Loucy (cell line): ENCODE results near the gene INPP4A.

Source experiments
- H2AFZ ChIP-seq: fragments of 200-600 bp; sonication (generic); 2 replicates; pipeline ENCODE4 v1.6.0; 2016; ENCODE audit warnings: antibody characterized with exemption, mild to moderate bottlenecking, low read length, moderate library complexity
- H3F3A ChIP-seq: fragments of 200-600 bp; 2 replicates; pipeline ENCODE4 v1.6.0; 2016; ENCODE audit warnings: antibody characterized with exemption, low read depth, mild to moderate bottlenecking
- H3K27me3 ChIP-seq: fragments of 200-600 bp; sonication (generic); 2 replicates; pipeline ENCODE4 v1.6.1; 2014; ENCODE audit warnings: low read length, mild to moderate bottlenecking; ENCODE audit not compliant: insufficient read depth, poor library complexity, severe bottlenecking
- H3K36me3 ChIP-seq: fragments of 200-600 bp; sonication (generic); 2 replicates; pipeline ENCODE4 v1.6.1; 2016; ENCODE audit warnings: low read length; ENCODE audit not compliant: insufficient read depth
- H3K4me1 ChIP-seq: fragments of 200-600 bp; sonication (generic); 2 replicates; pipeline ENCODE4 v1.5.1; 2014; ENCODE audit warnings: low read length, mild to moderate bottlenecking; ENCODE audit not compliant: insufficient read depth, poor library complexity, severe bottlenecking
- H3K4me2 ChIP-seq: fragments of 200-600 bp; sonication (generic); 2 replicates; pipeline ENCODE4 v1.6.0; 2014; ENCODE audit warnings: antibody characterized with exemption, low read length, low read depth, mild to moderate bottlenecking; ENCODE audit not compliant: poor library complexity, severe bottlenecking
- H3K4me3 ChIP-seq: fragments of 200-600 bp; sonication (generic); 2 replicates; pipeline ENCODE4 v1.5.1; 2014; ENCODE audit warnings: low read length, mild to moderate bottlenecking, mixed read lengths; ENCODE audit not compliant: poor library complexity, severe bottlenecking
- H3K79me2 ChIP-seq: fragments of 200-600 bp; sonication (generic); 2 replicates; pipeline ENCODE4 v1.6.1; 2014; ENCODE audit warnings: low read length; ENCODE audit not compliant: insufficient read depth
- H3K9ac ChIP-seq: fragments of 200-600 bp; sonication (generic); 2 replicates; pipeline ENCODE4 v1.6.0; 2014; ENCODE audit warnings: mild to moderate bottlenecking, low read depth, low read length, moderate library complexity; ENCODE audit not compliant: poor library complexity, severe bottlenecking
- H3K9me2 ChIP-seq: fragments of 200-600 bp; sonication (generic); replicated peaks from 2 replicates; pipeline ENCODE4 v1.6.1; 2016; ENCODE audit warnings: low read depth, low read length, mixed read lengths
- H3K9me3 ChIP-seq: fragments of 200-600 bp; sonication (generic); 2 replicates; pipeline ENCODE4 v1.6.1; 2014; ENCODE audit warnings: mild to moderate bottlenecking, antibody characterized with exemption, low read length, low read depth; ENCODE audit not compliant: insufficient read depth
- H4K20me1 ChIP-seq: fragments of 200-600 bp; sonication (generic); 2 replicates; pipeline ENCODE4 v1.6.0; 2014; ENCODE audit warnings: antibody characterized with exemption, low read length, mild to moderate bottlenecking; ENCODE audit not compliant: insufficient read depth, poor library complexity, severe bottlenecking
- CTCF ChIP-seq: fragments of 200-600 bp; sonication (generic); conservative IDR thresholded peaks from 2 replicates; pipeline ENCODE4 v1.5.1; 2014; ENCODE audit warnings: mild to moderate bottlenecking, antibody characterized with exemption, low read length
- EZH2phosphoT487 ChIP-seq: fragments of 200-600 bp; IDR thresholded peaks from 2 replicates; pipeline ENCODE4 v1.6.1; 2018; ENCODE audit warnings: antibody characterized with exemption, mild to moderate bottlenecking, moderate library complexity, borderline replicate concordance

Gene INPP4A

GRCh38 chr2:98479371-98479770, 34.7 kb downstream of the INPP4A start:
- H3K4me3 ChIP-seq: peak overlapping the region; percentile 25
- H4K20me1 ChIP-seq: peaks cover 35% of the 10 kb centered on the region
- peaks cover 56% of the 10 kb centered on the region for H3K4me1 ChIP-seq
- peak overlapping the region; percentile 57 for H3K4me2 ChIP-seq
- H3K36me3 ChIP-seq: no peaks in the 10 kb centered on the region
- H3K27me3 ChIP-seq: no peaks in the 10 kb centered on the region
- no peak overlapping the region for H2AFZ ChIP-seq
- H3K79me2 ChIP-seq: peaks cover 88% of the 10 kb centered on the region; the same call in 1 of the 2 replicates
- TF ChIP-seq CTCF: no peak
- TF ChIP-seq EZH2phosphoT487: no peak
- no peak overlapping the region for H3K9ac ChIP-seq
- H3F3A ChIP-seq: no peaks in the 10 kb centered on the region
- H3K9me3 ChIP-seq: no peaks in the 10 kb centered on the region
- H3K9me2 ChIP-seq: no peaks in the 10 kb centered on the region

- Histone ChIP-seq H3K9me2 (no peaks in the 10 kb centered on the region), H3K4me2 (peak overlapping the region; percentile 57), H3K27me3 (no peaks in the 10 kb centered on the region), H2AFZ (no peak overlapping the region), H3K4me1 (peaks cover 60% of the 10 kb centered on the region), H3F3A (no peaks in the 10 kb centered on the region), H3K36me3 (no peaks in the 10 kb centered on the region), H3K9ac (no peak overlapping the region), H3K79me2 (peaks cover 88% of the 10 kb centered on the region; the same call in 1 of the 2 replicates), H3K4me3 (no peak overlapping the region), H3K9me3 (no peaks in the 10 kb centered on the region), H4K20me1 (peaks cover 37% of the 10 kb centered on the region)
- no peak for TF ChIP-seq EZH2phosphoT487
- no peak for TF ChIP-seq CTCF
These were observed 35.4 kb downstream of the INPP4A start for GRCh38 chr2:98479959-98480524.

DNA sequence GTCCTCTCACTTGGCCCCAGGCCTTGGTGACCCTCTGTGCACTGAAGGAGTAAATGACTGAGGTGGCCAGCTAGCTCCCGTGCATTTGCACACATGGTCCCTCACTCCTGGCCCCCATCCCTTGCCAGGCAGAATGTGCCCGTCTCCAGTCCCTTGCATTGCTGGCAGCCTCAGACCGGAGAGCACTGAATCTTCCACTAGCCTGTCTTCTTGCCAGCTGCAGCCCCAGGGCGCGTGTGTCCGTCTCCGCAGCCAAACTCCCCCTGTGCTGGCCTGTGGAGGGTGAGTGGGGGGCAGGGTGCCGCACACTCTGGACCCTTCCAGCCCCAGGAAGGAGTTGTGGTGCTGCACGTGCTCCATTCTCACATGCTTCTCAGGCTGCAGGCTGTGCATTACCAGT, 35.9 kb downstream of the INPP4A start:
- no peaks in the 10 kb centered on the region for H3K27me3 ChIP-seq
- no peaks in the 10 kb centered on the region for H3K9me3 ChIP-seq
- H3K4me2 ChIP-seq: peak overlapping the region; percentile 57
- no peaks in the 10 kb centered on the region for H3K9me2 ChIP-seq
- no peak overlapping the region for H3K4me3 ChIP-seq
- peaks cover 60% of the 10 kb centered on the region for H3K4me1 ChIP-seq
- no peaks in the 10 kb centered on the region for H3K36me3 ChIP-seq
- H3F3A ChIP-seq: no peaks in the 10 kb centered on the region
- no peak overlapping the region for H2AFZ ChIP-seq
- no peak overlapping the region for H3K9ac ChIP-seq
- peaks cover 87% of the 10 kb centered on the region; the same call in 1 of the 2 replicates for H3K79me2 ChIP-seq
- TF ChIP-seq EZH2phosphoT487 (no peak), CTCF (no peak)
- H4K20me1 ChIP-seq: peaks cover 37% of the 10 kb centered on the region
